Vagina (tissue), 2 donors: ENCODE data around the gene CORO6. TPM values are rescaled to one million over a fixed set of nuclear protein-coding genes. Genes with fewer than 3 reads are reported as not detected.

Source experiments
- DNase-seq, 2 donors: peaks; one replicate each; pipeline ENCODE4 v3.0.0-alpha.2; 2017; ENCODE audit errors: extremely low spot score in 2 of 2
- H3K27ac ChIP-seq: fragments of 200-600 bp; sonication (generic); one replicate; pipeline ENCODE4 v1.5.1; 2019
- H3K27me3 ChIP-seq: fragments of 200-600 bp; sonication (generic); one replicate; pipeline ENCODE4 v1.5.1; 2019
- H3K36me3 ChIP-seq, 2 donors: fragments of 200-600 bp; sonication (generic); one replicate each; pipeline ENCODE4 v1.5.1; 2017 to 2019
- H3K4me1 ChIP-seq: fragments of 200-600 bp; sonication (generic); one replicate; pipeline ENCODE4 v1.5.1; 2019
- H3K4me3 ChIP-seq, 2 donors: fragments of 200-600 bp; sonication (generic); 1 replicate in 1 of 2; 2 replicates in 1 of 2; pipeline ENCODE4 v1.5.1; 2016 to 2019
- H3K9me3 ChIP-seq: fragments of 200-600 bp; sonication (generic); one replicate; pipeline ENCODE4 v1.5.1; 2019
- CTCF ChIP-seq, 3 experiments: fragments of 450-650 bp in 2 of 3; fragments of 200-600 bp in 1 of 3; sonication (generic) in 1 of 3; IDR thresholded peaks; one replicate each; pipeline ENCODE4 v1.5.1; 2017 to 2019; ENCODE audit warnings: antibody characterized with exemption in 3 of 3, mild to moderate bottlenecking in 2 of 3, moderate library complexity in 2 of 3
- POLR2A ChIP-seq, 2 donors: fragments of 450-650 bp; IDR thresholded peaks; one replicate each; pipeline ENCODE4 v1.6.1; 2017; ENCODE audit warnings: antibody characterized with exemption in 2 of 2, mild to moderate bottlenecking in 2 of 2, moderate library complexity in 2 of 2
- POLR2AphosphoS5 ChIP-seq, 2 donors: sonication (generic); formaldehyde crosslinking; IDR thresholded peaks; one replicate each; pipeline ENCODE4 v1.9.0; 2017; ENCODE audit warnings: antibody characterized with exemption in 2 of 2, mild to moderate bottlenecking in 2 of 2, low read depth in 1 of 2; ENCODE audit not compliant: insufficient read depth in 1 of 2
- intact Hi-C: fragments of 100-400 bp; cut with DNase I; formaldehyde crosslinking; loops from one replicate; pipeline ENCODE4 v1.15.1; 2023
- total RNA-seq: library from RNA; depleted of rRNA; stranded (reverse); fragments of >200 nt; gene quantifications from one replicate; pipeline ENCODE4 v1.2.3, GENCODE V29; 2016

Gene CORO6
- total RNA-seq, 1 donor from 2014 or later: 23.6 TPM

GRCh38 chr17:29589524-29590410, 32.9 kb downstream of the CORO6 start, which contains the start of gene GIT1:
Gene GIT1, minus strand, starts transcription at chr17:29589648. Its CDS starts 270 bp downstream, at chr17:29589378.
- intact Hi-C loops: loop anchor here (10.0 kb wide), 1 partner anchor 345 kb away; the partner anchor contains the start of gene SSH2
- Histone ChIP-seq H3K4me1 (peaks cover 70% of the 10 kb centered on the region), H3K9me3 (no peaks in the 10 kb centered on the region), H3K27ac (peak within 1 kb of the TSS; percentile 93), H3K27me3 (no peaks in the 10 kb centered on the region), H3K4me3 (peak within 1 kb of the TSS; percentile 83 to 94), H3K36me3 (no peaks in the 10 kb centered on the region)
- TF ChIP-seq CTCF (IDR thresholded peaks at IDR 0.05): no peak
- no peak for TF ChIP-seq POLR2AphosphoS5 (IDR thresholded peaks at IDR 0.05; ENCODE audit: insufficient read depth in 1 of 2, low read depth in 1 of 2)
- peak in 1 of 2 donors; percentile 79 for TF ChIP-seq POLR2A (IDR thresholded peaks at IDR 0.05)
- DNase-seq: no peak

DNA sequence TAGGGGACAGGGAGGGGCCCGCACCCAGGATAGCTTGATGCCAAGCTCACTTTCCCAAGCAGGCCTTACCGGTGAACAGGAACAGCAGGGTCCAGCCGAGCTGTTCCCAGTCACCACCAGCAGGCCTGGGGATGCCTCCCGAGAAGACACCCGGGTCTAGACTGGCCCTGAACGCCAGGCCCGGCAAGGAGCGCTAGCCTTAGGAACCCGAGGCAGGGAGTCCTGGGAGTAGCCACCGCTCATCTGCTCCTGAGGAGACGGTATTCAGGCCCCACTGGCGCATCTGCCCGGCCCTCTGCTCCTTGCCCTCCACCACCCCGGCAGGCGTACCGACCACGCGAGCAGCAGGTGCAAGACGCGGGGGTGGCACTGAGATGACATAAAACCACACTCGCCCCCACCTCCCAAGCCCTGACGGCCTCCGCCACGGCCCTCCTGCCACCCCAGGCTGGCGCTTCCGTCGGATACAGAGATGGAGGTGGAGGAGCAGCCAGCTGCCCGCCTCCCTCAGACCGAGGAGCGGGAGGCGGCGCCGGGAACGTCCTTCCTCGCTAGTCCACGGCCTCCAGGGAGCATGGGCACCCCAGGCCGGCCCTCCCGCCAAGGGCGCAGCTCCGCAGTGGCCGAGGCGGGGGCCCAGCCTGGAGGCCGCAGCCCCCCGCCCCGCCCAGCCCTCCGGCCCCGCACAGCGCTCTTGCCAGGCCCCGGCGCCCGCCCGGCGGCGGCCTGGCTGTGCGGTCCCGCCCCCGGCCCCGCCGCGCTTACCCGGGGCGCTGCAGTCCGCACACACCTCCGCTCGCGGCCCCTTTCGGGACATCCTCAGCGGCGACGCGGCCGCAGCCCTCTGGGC, 33.9 kb downstream of the CORO6 start:
- H3K4me1 ChIP-seq: peaks cover 69% of the 10 kb centered on the region
- TF ChIP-seq POLR2A (IDR thresholded peaks at IDR 0.05): no peak
- peak in 1 of 2 donors; percentile 23 for TF ChIP-seq POLR2AphosphoS5 (IDR thresholded peaks at IDR 0.05; ENCODE audit: insufficient read depth in 1 of 2, low read depth in 1 of 2)
- no peak for TF ChIP-seq CTCF (IDR thresholded peaks at IDR 0.05)
- no peaks in the 10 kb centered on the region for H3K36me3 ChIP-seq
- no peaks in the 10 kb centered on the region for H3K9me3 ChIP-seq
- H3K4me3 ChIP-seq: peak overlapping the region; percentile 83 to 94
- intact Hi-C loops: loop anchor here (10.0 kb wide), 1 partner anchor 346 kb away; the partner anchor contains the start of gene SSH2
- peak overlapping the region; percentile 80 for H3K27ac ChIP-seq
- no peak for DNase-seq
- H3K27me3 ChIP-seq: no peaks in the 10 kb centered on the region

- Histone ChIP-seq H3K27ac (peak overlapping the region; percentile 80), H3K9me3 (no peaks in the 10 kb centered on the region), H3K4me3 (peak overlapping the region; percentile 83 to 94), H3K27me3 (no peaks in the 10 kb centered on the region), H3K4me1 (peaks cover 73% of the 10 kb centered on the region), H3K36me3 (no peaks in the 10 kb centered on the region)
- TF ChIP-seq POLR2AphosphoS5 (IDR thresholded peaks at IDR 0.05; ENCODE audit: insufficient read depth in 1 of 2, low read depth in 1 of 2) (no peak), POLR2A (IDR thresholded peaks at IDR 0.05) (no peak), CTCF (IDR thresholded peaks at IDR 0.05) (no peak)
- no peak for DNase-seq
- intact Hi-C loops: loop anchor here (10.0 kb wide), 1 partner anchor 347 kb away; the partner anchor contains the start of gene SSH2
Measured at GRCh38 chr17:29588017-29588561, 34.6 kb downstream of the CORO6 start.

GRCh38 chr17:29587591-29587990, 35.1 kb downstream of the CORO6 start:
- peaks cover 0 to 1% of the 10 kb centered on the region in 2 donors for H3K36me3 ChIP-seq
- H3K4me3 ChIP-seq: peak overlapping the region; percentile 83 to 94
- H3K27me3 ChIP-seq: no peaks in the 10 kb centered on the region
- intact Hi-C loops: loop anchor here (10.0 kb wide), 1 partner anchor 347 kb away; the partner anchor contains the start of gene SSH2
- no peaks in the 10 kb centered on the region for H3K9me3 ChIP-seq
- peaks cover 75% of the 10 kb centered on the region for H3K4me1 ChIP-seq
- DNase-seq: no peak
- peak overlapping the region; percentile 80 for H3K27ac ChIP-seq
- TF ChIP-seq POLR2A (IDR thresholded peaks at IDR 0.05): no peak
